Forelimb muscle (tissue), 1 donor: ENCODE measurements around the gene F2RL1. TPM values are rescaled to one million over a fixed set of nuclear protein-coding genes. Genes with fewer than 3 reads are reported as not detected.
"Not testable (repeated sequence)": the region's sequence is repeated elsewhere in the genome, so short reads cannot be mapped to it uniquely, and the experiment has no call there.

Source experiments
- DNase-seq: peaks from one replicate; pipeline ENCODE4 v3.0.0-alpha.2; 2013; ENCODE audit warnings: low read depth
- polyA plus RNA-seq: library from polyadenylated mRNA; unstranded; fragments of 120-200 nt; gene quantifications from one replicate; pipeline ENCODE4 v1.2.1, GENCODE V29; 2013; ENCODE audit not compliant: insufficient read length

Gene F2RL1
- polyA plus RNA-seq, 1 donor, result 0.32 TPM

GRCh38 chr5:76850543-76851145 lies 31.8 kb downstream of the F2RL1 start:
- DNase-seq, result no peak

- DNase-seq, result no peak
These were observed 33.0 kb downstream of the F2RL1 start for GRCh38 chr5:76851728-76852369.

- DNase-seq, result no peak
These were observed 33.9 kb downstream of the F2RL1 start for GRCh38 chr5:76852772-76853171.

GRCh38 chr5:76853741-76854140 lies 34.9 kb downstream of the F2RL1 start:
- not testable (repeated sequence) for DNase-seq

- no peak for DNase-seq
These were observed 35.8 kb downstream of the F2RL1 start for GRCh38 chr5:76854644-76855043.

GRCh38 chr5:76855501-76855900 lies 36.7 kb downstream of the F2RL1 start:
- DNase-seq, result not testable (repeated sequence)

GRCh38 chr5:76855961-76856360 lies 37.1 kb downstream of the F2RL1 start:
- no peak for DNase-seq

- not testable (repeated sequence) for DNase-seq
These were observed 38.0 kb downstream of the F2RL1 start for GRCh38 chr5:76856800-76857199.

- no peak for DNase-seq
These were observed 40.9 kb downstream of the F2RL1 start for GRCh38 chr5:76859591-76860247.

GRCh38 chr5:76861612-76862011 lies 42.8 kb downstream of the F2RL1 start:
- no peak for DNase-seq

GRCh38 chr5:76863001-76863400 lies 44.2 kb downstream of the F2RL1 start:
- no peak for DNase-seq

- DNase-seq, result no peak
These were observed 47.7 kb downstream of the F2RL1 start for GRCh38 chr5:76866503-76866902.

GRCh38 chr5:76867038-76867437 lies 48.2 kb downstream of the F2RL1 start:
- DNase-seq, result no peak

GRCh38 chr5:76867827-76868693 lies 49.2 kb downstream of the F2RL1 start:
- no peak for DNase-seq

GRCh38 chr5:76870046-76870445 lies 51.2 kb downstream of the F2RL1 start:
- DNase-seq, result no peak

GRCh38 chr5:76874088-76874581 lies 55.3 kb downstream of the F2RL1 start:
- no peak for DNase-seq

Other genes starting within 250 kb of the F2RL1 start
- 0.63 TPM for gene F2RL2, start 195.6 kb upstream of the F2RL1 start, polyA plus RNA-seq
- 16.6 TPM for gene F2R, start 102.9 kb upstream of the F2RL1 start, polyA plus RNA-seq
- gene S100Z, start 31.0 kb downstream of the F2RL1 start, polyA plus RNA-seq, result 0.20 TPM
- 0.67 TPM for gene CRHBP, start 134.0 kb downstream of the F2RL1 start, polyA plus RNA-seq
- gene AGGF1, start 211.4 kb downstream of the F2RL1 start, polyA plus RNA-seq, result 14.4 TPM